NCI-H82 treated with DMSO at 0.1 percent for 48 hours (cell line): ENCODE results near the gene CHN2.

Experiments used
- DNase-seq: peaks from one replicate; lab custom pipeline; 2025; ENCODE audit not compliant: unreplicated experiment; lab: John Stamatoyannopoulos, UW

CHN2 gene

DNA sequence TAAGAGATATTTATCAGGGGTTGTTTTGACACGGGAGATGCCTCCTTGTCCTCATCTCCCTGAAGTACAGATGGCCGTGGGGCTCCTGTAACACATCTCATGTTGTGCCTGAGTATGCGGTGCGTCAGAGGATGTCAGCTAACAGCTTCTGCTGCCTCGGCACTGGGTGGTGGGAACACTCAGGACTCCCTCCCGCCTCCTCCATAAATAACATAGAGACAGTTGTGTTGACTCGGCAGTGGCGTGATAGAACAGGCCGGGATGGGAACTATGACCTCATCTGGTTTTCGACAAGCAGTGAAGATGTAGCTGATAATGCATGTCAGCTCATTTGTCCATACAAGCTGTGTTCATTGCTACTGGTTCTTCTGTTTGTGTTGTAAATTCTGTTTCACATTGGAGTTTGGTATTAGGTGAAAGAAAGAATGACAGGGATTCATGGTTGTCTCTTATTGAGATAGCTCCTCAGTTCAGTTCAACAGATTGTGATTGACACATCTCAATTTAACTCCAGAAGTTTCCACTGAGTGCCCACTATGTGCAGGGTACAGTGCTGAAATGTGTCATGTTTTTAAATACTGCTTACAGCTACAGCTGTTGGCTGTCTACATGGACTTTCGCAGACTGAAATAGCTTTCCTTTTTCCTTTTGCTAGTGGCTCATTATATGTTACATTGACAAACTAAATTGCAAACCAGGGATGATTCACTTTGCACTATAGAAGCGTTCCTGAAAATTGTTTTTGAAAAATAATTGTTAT lies 87.4 kb downstream of the CHN2 start:
- peak; percentile 36 for DNase-seq

- DNase-seq, result peak; percentile 24
Observed at GRCh38 chr7:29282819-29283414, 88.3 kb downstream of the CHN2 start.

GRCh38 chr7:29284696-29285443 lies 90.3 kb downstream of the CHN2 start:
- no peak for DNase-seq

GRCh38 chr7:29285444-29285793 lies 90.8 kb downstream of the CHN2 start:
- no peak for DNase-seq

- DNase-seq, result no peak
Observed at GRCh38 chr7:29285861-29286260, 91.3 kb downstream of the CHN2 start.

DNA sequence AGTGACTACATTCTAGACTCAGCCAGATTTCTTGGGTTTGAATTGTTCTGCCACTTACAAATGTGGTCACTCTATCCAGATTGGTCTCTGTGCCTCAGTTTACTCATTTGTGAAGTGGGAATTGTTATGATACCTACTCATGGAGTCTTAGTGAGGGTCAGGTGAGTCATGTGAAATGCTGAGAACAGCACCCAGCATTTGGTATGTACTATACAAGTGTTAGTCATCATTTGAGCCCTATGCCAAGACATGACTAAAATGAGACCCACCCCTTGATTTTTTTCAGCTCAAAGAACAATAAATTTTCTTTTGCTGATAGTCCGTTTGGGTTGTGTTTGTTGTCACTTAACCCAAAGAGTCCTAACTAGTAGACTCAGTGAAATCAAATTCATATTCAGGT lies 92.8 kb downstream of the CHN2 start:
- DNase-seq, result no peak

GRCh38 chr7:29288181-29289091 lies 93.9 kb downstream of the CHN2 start:
- peak; percentile 27 for DNase-seq

GRCh38 chr7:29289156-29290021 lies 94.8 kb downstream of the CHN2 start:
- peak; percentile 97 for DNase-seq

DNA sequence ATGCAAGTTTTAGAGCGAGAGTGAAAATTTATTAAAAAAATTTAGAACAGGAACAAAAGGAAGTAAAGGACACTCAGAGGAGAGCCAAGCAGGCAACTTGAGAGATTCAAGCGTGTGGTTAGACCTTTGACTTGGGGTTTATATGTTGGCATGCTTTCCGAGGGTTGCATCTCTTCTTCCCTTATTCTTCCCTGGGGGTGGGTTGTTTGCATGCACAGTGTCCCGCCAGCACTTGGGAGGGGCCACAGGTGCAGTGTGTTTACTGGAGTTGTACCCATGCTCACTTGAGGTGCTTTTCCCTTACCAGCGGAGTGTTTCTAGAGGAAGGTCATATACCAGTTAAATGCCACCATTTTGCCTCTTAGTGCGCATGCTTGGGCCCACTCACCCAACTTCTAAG lies 96.3 kb downstream of the CHN2 start:
- DNase-seq, result no peak

DNA sequence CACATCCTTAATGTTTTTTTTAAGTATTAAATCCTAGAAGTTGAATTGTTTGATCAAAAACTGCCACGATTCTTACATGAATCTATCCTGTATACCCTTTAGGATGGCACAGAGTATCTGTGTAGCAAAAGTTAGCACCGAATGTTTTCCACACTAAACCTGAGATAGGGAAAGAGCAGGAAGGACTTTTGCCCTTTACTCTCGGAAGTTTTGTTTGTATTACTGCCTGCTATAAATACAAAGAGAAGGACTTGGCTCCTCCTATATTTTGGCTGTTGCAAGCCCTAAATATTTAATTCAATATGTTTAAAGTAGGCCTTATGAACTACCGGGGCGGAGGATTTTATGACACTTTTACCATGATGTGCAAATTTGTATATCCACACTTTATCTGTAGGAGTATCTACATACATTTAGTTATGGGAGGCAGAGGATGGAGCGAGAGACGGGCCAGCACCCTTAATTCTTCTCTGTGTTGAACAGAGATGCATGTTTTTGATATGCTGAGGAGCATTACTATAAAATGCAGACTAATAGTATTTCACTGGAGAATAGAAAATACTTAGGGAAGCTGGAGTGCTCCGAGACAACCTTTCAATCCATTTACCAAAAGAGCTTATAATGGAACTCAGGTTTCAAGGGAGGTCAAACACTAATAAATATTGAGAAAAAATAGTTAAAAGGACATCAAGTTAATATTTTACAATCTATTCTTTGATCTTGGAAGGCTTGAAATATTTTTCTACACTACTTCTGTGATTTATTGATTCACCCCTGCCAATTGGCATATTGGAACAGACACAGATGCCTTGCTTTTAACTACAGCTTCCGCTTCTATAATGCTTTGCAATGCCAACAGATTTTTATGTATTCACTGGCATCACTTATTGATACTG lies 97.4 kb downstream of the CHN2 start:
- DNase-seq, result no peak

GRCh38 chr7:29292886-29293658 lies 98.5 kb downstream of the CHN2 start:
- DNase-seq, result peak; percentile 22

- DNase-seq, result no peak
Observed at GRCh38 chr7:29296421-29296820, 101.8 kb downstream of the CHN2 start.

DNA sequence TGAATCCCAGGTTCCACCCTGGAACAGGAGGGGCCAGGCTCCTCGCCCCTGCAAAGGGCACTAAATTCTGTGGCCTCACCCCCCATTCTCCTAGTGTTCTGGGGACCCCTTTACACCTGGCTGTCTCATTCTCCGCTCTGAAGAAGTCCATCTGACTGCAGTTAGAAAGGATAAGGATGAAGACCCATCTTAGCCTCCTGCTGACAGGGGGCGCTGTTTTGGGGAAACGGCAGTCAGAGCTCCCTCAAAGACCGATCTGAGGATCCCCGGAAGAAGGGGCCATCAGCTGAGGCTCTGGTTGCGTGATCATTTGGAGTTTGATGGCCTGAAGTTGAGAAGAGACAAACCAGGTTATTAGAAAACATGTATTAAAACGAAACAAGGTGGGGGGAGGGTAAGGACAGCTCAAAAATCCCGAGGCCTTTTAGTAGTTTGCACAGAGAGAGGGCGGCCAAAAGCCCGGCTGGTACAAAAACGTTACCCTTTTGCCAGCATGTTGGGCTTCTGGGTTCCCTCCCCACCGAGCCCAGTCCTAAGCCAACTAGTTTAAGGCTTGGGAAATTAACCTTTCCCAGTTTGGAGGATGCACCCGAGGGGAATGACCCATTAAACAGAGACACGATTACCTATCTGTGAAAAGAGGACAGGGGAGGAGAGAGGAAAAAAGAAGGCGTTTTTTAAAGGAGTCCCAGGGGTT lies 102.8 kb downstream of the CHN2 start:
- DNase-seq, result no peak

DNA sequence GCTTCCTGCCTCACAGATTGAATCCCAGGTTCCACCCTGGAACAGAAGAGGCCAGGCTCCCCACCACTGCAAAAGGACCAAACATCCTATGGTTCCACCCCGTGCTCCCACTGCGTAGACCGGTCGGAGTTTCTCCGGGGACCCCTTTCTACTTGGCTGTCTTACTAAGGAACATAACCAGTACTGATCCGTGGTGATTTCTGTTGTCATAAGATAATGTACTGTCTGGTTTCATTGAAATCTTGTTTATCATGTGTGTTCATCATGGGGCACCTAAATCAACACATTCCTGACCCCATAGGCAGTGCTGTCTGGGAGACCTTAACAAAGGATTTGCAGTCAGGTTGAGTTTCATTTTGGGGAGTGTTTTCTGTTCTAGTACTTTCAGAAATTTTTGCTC lies 104.5 kb downstream of the CHN2 start:
- no peak for DNase-seq

GRCh38 chr7:29300026-29300480 lies 105.5 kb downstream of the CHN2 start:
- no peak for DNase-seq

DNA sequence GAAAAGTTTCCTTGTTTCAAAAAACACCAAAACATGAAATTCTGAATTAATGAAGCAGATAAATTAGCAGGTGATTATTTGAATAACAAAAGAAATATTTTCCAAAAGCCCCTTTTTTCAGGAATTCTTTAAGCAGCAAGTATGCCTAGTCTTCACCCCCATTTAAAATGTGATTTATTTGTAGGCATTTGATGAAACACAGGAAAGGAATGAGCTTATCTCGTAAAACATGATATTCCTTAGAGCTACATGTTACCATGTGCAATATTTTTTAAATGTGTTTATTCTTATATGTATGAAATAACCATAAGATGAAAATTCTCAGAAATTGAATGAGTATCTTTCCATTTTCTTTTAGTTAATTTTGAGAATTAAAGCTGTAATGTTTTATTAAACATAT lies 106.1 kb downstream of the CHN2 start:
- no peak for DNase-seq

DNA sequence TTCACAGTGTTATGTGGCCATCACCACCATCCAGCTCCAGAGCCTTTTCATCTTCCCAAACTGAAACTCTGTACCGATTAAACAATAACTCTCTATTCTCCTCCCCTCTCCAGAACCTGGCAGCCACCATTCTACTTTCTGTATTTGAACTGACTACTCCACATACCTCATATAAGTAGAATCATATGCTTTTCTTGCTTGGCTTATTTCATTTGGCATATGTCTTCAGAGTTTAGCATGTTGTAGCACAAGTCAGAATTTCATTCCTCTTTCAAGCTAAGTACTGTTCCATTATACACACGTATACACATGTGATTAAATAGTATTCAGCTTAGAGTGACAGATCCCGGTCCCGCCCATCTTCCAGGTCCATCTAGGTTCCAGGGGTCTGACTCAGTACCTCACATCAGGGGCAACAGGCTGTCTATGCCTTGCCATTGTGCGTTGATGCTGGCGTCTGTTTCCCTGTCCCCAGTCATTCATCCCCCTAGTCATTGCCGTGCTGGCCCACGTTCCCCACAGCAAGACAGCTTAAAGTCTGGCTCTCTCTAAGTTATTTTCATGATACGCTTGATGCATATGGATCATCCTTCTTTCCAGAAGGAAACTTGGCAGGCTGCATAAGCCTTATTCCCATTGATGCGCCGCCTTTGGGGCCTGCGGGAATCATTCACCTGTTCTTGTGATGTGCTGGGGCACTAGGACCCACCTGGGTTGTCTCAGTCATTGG lies 108.3 kb downstream of the CHN2 start:
- no peak for DNase-seq
